Fibroblast of mammary gland (primary cell): ENCODE results near the gene BRSK2.

ENCODE experiments used
- DNase-seq: peaks from one replicate; pipeline ENCODE4 v3.0.0-alpha.2; 2010; ENCODE audit warnings: low read depth
- H3K4me3 ChIP-seq: 2 replicates; pipeline ENCODE4 v1.5.1; 2011; ENCODE audit warnings: low read depth, mild to moderate bottlenecking, low read length, moderate library complexity; ENCODE audit not compliant: control insufficient read depth
- TF ChIP-seq, protein P1 (sequence below): conservative IDR thresholded peaks from 2 replicates; pipeline ENCODE4 v1.5.1; 2011; ENCODE audit warnings: low read depth, low read length, inconsistent platforms; ENCODE audit not compliant: control insufficient read depth, insufficient read depth

The BRSK2 gene

DNA sequence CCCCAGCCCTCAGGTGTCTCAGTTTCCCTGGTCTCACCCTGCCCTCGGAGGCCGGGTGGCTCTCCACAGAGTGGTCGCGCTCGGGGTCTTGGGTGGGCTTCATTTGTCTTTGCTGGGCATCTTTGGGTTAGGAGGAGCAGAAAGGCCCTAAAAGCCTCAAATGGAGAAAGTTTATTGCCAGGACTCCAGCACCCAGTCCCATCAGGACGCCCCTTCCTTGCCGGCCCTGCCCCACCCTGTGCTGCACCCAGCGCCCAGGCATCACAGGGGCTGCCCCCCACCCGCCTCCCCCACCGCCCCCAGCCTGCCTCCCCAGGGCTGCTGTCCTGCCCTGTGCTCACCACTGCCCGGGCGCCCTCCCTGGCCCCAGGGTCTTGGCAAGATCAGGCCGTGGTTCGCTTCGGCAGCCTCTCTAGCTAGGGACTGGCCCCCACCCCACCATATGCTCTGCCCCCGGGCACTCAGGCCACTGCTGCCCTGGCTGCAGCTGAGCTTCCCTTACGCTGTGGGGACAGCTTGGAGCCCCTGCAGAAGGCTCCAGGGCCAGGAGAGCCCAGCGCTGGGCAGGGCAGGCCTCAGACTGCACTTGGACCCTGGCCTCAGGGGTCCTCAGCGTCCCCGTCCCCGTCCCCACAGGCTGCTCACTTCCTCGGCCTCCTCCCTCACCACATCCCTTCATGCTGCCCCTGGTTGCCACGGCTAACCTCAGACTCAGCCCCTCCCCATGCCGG is 65.5 kb downstream of the BRSK2 start:
- TF ChIP-seq, protein P1, sequence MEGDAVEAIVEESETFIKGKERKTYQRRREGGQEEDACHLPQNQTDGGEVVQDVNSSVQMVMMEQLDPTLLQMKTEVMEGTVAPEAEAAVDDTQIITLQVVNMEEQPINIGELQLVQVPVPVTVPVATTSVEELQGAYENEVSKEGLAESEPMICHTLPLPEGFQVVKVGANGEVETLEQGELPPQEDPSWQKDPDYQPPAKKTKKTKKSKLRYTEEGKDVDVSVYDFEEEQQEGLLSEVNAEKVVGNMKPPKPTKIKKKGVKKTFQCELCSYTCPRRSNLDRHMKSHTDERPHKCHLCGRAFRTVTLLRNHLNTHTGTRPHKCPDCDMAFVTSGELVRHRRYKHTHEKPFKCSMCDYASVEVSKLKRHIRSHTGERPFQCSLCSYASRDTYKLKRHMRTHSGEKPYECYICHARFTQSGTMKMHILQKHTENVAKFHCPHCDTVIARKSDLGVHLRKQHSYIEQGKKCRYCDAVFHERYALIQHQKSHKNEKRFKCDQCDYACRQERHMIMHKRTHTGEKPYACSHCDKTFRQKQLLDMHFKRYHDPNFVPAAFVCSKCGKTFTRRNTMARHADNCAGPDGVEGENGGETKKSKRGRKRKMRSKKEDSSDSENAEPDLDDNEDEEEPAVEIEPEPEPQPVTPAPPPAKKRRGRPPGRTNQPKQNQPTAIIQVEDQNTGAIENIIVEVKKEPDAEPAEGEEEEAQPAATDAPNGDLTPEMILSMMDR, result no peak
- no peak overlapping the region for H3K4me3 ChIP-seq
- no peak for DNase-seq

DNA sequence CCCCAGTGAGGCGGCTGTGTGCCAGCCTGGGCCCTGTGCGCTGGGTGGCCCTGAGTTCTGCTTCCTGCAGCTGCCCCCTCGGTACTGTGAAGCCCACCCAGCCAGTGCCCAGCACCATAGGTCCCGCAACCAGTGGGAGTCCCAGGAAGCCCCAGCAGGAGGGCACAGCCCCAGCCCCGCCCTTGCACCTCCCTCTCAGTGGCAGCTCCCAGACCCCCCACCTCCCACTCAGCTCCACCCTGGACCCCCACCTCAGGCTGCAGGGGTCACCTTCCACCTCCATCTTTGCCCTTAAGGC is 66.0 kb downstream of the BRSK2 start:
- no peak for DNase-seq
- no peak overlapping the region for H3K4me3 ChIP-seq
- TF ChIP-seq, protein P1, result no peak

DNA sequence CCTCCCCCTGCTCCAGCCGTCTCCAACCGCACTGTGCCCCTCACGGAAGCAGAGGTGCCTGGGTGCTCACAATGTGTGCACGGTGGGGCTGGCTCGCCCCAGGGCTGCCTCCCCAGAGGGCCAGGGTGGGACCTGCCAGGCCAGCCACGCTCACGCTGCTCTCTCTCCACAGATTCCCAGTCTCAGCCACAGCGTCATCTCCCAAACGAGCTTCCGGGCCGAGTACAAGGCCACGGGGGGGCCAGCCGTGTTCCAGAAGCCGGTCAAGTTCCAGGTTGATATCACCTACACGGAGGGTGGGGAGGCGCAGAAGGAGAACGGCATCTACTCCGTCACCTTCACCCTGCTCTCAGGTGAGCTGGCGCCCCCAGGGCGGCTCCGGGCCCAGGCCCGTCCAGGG is 66.4 kb downstream of the BRSK2 start:
- TF ChIP-seq, protein P1, result no peak

DNA sequence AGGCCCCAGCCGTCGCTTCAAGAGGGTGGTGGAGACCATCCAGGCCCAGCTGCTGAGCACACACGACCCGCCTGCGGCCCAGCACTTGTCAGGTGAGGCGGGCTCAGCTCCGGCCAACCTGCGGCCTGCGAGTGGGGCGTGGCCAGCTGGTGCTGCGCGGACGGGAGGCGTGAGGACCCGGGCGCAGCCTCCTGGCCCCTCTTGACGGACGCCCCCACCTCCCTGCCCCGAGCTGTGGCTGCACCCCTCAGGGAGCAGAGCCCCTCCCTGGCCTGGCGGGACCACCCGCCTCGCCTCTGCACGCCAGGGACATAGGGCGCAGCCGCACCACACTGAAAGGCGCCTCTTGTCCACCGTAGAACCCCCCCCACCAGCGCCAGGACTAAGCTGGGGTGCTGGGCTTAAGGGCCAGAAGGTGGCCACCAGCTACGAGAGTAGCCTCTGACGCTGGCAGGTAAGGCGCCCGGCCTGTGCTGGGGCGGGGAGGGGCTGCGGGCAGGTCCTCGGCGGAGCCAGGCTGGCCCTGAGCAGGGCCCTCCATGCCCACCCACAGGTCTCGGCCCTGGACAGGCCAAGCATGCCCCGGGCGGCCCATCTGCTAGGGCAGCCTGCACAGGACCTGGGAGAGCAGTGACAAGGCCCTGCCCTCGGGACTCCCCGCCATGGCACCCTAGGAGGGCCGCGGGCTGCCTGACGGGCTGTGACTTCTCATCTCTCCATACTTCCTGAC is 67.0 kb downstream of the BRSK2 start:
- DNase-seq, result no peak
- no peak overlapping the region for H3K4me3 ChIP-seq
- TF ChIP-seq, protein P1, result no peak

More for the DNA sequence above, 66.4 kb downstream of the BRSK2 start:
- H3K4me3 ChIP-seq, result no peak overlapping the region
- DNase-seq, result no peak

DNA sequence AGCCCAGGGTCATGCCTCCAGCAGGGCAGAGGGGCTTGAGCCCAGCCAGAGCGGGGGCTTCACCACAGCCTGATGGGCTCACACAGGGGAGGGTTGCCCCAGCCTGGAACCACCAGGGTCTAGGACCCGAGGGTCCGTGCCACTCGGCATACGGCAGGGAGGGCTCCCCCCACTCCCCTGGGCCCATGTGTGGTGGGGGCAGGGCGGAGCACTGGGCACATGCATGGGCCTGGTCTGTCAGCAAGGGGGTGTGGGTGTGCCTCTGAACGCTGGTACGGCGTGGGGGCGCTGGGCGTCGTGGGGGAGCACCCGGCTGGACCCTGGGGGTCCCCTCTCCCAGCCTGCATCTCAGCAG is 67.6 kb downstream of the BRSK2 start:
- no peak overlapping the region for H3K4me3 ChIP-seq
- no peak for DNase-seq
- TF ChIP-seq, protein P1, result no peak

DNA sequence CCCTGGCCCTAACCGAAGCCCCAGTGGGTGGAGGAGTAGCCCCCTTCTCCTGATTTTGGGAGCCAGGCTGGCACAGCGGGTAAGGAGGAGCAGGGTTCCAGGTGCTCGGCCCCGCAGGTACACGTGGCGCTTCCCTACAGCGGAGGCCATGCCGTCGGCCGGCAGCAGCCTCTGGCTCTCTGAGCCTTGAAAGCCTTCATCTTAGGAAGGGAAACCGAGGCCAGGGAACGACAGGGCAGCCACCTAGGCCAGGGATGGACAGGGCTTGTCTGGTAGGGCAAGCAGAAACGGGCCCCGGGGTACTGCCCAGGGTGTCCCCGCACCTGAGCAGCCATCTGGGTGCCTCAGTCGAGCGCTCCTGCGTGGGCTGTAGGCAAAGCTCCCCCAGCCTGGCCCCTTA is 68.1 kb downstream of the BRSK2 start:
- H3K4me3 ChIP-seq, result no peak overlapping the region
- no peak for DNase-seq
- TF ChIP-seq, protein P1, result no peak
